OCI-M2 (cell line): Measurements from ENCODE around the gene IGHMBP2.
"Not testable (repeated sequence)": the region's sequence is repeated elsewhere in the genome, so short reads cannot be mapped to it uniquely, and the experiment has no call there.

ENCODE experiments used
- DNase-seq: peaks from one replicate; lab custom pipeline; 2025; ENCODE audit not compliant: unreplicated experiment; lab: John Stamatoyannopoulos, UW

The IGHMBP2 gene

DNA sequence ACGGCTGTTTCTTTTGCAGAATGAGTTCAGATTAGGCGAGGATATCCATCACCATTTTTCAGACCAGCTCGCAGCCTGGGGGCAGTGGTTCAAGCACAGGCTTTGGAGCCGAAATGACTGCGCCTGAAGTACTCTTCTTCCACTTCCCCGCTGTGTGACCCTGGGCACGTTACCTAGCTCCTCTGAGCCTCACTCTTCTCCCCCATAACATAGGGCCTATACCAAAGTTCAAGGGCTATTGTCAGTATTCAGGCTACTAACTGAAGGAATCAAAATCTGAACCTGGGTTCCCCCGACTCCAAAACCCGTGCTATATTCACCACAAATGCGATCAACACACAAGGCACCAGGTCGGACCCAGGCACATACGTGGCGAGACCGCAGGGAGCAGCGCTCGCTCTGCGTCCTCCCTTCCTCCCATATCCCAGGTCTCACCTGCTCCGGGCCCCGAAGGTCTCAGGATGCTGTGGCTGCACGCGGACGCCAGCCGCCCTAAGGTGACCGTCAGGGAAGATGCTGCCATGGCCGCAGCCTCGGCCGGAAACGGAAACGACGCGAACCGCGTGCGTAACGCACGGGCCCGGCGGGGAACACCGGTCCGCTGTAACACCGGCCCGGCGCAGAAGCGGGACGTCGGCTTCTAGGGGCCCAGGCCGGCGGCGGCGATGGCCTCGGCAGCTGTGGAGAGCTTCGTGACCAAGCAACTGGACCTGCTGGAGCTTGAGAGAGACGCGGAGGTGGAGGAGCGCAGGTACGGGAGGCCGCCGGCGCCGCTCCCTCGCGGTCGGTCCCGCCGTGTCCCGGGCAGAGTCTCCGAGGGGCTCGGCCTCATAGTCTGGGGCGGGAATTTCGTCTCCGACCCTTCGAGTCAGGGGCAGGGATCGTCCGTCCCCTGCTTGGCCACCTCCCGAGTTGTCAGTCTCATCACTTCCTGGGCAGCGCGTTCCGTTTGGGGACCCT lies at the start of gene IGHMBP2, which contains the start of gene MRPL21:
TSS of gene IGHMBP2 (plus strand) at position 604 of the 960 bp plus-strand sequence. CDS start at position 666, 62 bp downstream.
TSS of gene MRPL21 (minus strand) at position 545 of the 960 bp plus-strand sequence. CDS start at position 523, 22 bp downstream.
- DNase-seq, result peak; percentile 10

DNA sequence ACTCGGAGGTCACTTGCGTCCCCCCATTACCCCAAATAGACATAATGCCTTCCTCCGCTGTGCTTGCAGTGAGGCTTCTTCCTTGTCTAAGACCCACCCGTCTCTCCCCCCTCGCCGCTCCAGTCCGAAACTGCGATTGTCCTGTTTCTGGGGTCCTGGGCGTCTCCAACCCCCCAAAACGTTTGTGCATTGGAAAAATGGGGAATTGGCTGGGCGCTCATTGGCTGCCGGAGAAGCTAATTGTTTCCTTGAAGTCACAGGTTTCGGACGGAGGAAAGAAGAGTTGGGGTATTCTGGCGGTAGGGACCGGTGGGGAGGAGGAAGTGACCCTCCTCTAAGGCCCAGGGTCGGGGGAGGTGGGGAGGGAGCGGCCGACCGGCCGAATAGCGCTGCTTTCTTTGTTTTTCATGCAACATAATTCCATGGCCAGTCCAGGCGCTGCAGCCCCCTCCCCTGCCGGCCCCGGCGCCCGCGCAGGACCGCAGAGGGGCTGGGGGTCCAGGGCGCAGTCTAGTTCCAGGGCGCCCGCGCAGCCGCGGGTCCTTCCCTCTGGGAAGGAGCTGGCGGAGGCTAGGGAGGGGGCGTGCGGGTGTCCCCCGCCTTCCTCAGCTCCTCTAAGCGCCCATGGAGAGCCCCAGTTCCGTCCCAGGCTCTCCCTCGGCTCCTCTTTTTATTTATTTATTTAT lies 49.3 kb upstream of the IGHMBP2 start:
- DNase-seq, result no peak

DNA sequence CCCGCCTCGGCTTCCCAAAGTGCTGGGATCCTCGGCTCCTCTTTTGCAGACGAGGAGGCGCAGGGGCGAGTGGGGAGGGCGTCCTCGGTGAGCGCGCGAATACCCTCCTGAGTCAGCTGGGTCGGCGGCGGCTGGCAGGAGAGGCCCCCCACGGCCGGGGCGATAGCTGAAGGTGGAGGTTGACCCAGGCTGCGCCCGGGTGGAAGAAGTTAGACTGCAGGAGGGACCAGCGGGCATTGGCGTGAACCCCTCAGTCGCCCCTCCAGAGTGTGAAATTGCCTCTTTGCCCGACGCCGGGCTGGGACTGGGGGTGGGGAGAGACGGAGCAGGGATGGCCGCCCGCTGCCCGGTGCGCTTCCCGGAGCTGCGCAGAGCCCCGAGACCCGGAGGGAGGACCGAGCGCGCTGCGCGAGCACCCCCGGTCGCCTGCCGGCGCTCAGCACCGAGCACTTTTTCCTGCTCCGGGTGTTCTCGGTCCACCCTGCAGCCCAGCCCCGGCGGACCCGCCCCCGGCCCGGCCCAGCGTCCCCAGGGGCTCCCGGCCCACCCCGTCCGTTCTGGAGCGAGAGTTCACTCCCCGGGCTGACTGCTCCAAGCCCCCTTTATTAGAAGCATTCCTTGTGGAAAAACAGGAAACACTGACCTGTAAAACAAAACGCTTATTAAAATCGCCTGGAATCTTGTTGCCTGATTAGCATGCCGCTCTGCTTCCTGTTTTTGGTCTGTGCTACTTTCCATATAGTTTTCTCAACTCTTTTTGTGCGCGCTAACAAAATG lies 48.3 kb upstream of the IGHMBP2 start:
- no peak for DNase-seq

DNA sequence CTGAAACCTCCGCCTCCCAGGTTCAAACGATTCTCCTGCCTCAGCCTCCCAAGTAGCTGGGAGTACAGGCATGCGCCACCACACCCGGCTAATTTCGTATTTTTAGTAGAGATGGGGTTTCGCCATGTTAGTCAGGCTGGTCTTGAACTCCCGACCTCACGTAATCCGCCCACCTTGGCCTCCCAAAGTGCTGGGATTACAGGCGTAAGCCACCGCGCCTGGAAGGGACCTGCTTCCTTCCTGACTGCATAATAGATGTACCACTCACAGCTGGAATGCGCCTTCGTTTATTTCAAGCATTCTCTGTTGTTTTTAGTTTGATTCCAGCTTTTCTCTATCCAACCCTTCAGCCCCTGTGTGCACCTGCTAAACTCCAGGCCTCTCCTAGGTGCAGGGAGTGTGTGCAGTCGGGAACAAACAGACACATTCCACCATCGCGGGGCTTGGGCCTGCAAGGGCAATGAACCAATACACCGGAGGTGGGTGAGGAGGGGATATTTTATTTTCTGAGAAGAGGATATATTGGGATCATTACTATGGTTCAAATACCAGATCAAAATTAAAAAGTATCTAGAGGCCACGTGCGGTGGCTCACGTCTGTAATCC lies 47.2 kb upstream of the IGHMBP2 start:
- DNase-seq, result not testable (repeated sequence)

DNA sequence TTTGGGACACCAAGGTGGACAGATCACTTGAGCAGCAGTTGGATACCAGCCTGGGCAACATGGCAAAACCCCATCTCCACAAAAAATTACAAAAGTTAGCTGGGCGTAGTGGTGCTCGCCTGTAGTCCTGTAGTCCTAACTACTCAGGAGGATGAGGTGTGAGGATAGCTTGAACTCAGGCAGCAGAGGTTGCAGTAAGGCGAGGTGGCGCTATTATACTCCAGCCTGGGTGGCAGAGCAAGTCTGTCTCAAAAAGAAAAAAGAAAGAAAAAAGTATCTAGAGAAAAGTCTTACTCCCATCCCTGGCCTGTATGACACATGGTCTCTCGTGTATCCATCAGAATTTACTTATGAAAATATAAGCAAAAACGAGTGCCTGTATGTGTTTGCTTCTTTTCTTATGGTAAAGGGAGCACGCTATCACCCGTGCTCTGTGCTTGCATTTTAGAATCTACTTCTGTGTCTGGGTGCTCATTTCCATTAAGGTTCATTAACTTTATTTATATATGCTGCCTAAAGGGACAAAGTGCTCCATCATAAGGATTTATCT lies 46.6 kb upstream of the IGHMBP2 start:
- no peak for DNase-seq

DNA sequence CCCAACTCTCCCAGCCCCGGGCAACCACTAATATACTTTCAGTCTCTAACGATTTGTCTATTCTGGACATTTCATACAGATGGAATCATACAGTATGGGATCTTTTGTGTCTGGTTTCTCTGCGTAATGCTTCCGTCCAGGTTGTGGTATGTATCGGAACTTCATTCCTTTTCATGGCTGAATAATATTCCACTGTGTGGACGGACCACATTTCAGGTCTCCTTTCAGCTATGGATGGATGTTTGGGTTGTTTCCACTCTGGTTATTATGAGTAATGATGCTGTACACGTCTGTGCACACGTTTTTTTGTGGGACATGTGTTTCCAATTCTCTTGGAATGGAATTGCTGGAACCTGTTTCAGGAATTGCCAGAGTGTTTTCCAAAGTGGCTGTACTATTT lies 44.6 kb upstream of the IGHMBP2 start:
- no peak for DNase-seq

DNA sequence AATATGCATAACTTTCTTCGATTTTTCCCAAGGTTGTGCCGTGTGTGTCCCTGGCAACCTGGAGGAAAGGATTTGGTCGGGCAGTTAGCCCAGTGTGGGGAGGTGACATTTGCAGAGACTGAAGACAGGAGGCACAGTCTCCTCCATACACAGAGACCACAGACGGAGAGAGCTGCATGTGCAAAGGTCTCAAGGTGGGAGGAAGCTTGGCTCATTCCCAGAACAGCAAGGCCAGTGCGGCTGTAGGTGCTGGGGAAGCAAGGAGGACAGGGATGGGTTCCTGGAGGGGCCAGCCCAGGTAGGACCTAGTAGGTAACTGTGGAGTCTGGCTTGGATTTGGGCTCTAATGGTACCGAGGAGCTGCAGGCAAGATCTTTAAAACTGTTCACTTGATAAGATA lies 41.3 kb upstream of the IGHMBP2 start:
- DNase-seq, result no peak

DNA sequence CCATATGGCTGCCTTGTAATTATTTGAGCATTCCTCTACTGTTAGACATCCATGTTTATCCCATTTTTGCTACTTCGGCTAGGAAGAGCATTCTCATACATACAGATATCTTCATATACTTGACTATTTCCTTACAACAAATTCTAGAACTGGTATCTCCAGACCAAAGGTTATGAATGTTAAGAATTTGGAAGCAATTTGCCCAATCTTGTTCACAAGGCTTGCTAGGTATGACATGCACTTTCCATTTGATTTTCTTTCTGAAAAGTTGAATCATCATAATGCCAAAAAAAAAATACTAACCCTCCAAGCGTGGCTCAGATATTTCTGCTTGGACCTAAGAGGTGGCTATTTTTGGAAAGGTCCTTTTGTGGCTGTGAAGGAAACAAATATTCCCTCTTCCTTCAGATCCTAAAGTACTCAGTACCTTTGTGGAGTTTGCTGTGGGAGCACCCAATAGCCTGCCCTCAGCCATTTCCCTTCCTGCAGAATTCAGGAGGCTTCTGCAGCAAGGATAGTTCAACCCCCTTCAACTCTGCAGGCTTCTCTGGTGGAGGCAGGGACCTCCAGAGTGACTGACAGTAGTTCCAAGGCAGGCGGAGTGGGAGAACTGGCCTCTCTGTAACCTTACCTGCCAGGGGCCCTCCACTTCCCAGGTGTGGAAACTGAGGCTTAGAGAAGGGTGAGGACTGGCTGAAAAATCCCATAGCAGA lies 40.0 kb upstream of the IGHMBP2 start:
- DNase-seq, result no peak

DNA sequence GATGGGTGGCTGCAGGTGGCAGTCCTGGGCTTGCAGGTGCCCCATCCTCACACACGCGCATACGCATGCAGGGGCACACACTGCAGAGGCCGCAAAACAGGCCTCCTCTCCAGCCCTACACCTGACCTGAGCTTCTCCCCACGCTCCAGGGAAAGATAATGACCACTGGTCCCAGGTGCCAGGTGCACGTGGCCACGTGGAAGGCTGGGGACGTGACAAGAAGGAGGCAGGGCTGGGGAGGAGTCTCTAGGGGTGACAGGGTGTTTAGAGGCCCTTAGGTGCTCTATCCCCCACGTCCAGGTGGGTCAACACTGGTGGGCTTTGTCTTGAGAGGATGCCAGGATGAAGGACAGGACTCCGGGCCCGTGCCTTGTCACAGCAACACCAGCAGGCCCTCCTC lies 38.5 kb upstream of the IGHMBP2 start:
- DNase-seq, result no peak

DNA sequence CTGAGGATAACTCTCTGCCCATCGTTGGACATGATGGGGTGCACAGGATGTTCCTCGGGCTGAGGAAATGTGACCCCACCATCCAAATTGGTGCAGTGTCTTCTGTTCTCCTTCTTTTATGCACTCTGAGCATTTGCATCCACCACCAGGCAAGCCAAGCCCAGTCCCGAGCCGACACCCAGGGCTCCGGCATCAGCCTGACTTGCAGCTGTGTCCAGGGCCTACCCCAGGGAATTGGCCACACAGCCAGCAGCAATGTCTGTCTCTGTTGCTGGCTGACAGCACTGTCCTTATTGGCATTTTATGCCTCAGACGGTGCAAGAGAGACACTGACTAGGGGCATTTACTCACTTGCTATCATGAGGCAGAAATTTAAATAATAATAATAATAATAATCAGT lies 36.6 kb upstream of the IGHMBP2 start:
- no peak for DNase-seq

DNA sequence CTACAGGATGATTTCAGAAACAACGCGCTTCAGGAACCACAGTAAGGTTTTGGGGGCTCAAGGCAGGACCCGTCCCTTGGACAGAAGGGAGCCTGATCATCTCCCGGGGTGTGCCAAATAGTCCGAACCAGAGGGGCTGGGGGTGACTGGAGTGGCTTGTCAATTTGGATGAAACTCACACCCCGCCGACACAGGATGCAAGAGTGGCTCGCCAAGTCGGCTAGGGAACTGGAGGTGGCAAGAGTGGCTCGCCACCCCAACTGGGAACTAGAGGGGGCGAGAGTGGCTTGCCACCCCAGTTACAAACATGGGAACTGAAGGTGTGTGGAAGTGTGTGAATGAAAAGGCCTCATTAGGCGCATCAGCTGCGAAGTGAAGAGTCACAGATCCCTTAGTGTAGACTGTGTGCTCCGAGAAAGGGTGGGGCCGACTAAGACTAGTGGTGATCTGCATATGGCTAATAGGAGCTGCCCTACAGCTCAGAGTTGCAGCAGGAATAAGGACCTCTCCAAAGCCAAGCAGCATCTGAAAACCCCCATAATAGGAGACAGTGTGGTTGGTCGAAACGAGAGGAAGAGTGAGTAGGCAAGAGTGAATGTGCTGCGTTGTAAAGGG lies 35.4 kb upstream of the IGHMBP2 start:
- no peak for DNase-seq

DNA sequence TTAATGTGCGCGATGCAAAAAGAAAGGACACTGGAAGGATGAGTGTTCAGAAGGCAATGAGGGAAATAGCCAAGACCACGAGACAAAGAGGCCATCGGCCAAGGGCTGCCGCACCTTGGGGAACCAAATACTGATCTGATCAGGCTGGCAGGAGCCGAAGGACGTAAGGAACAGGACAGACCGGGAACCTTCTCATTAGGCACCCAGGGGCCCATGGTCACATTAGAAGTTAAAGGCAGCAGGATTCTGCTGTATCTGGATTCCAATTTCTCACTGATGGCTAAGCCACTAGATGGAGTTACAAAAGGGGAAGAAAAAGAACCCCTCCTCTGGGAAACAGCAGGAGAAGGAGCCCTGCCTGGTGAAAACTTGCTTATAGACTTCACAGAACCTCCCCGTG lies 33.2 kb upstream of the IGHMBP2 start:
- DNase-seq, result no peak

DNA sequence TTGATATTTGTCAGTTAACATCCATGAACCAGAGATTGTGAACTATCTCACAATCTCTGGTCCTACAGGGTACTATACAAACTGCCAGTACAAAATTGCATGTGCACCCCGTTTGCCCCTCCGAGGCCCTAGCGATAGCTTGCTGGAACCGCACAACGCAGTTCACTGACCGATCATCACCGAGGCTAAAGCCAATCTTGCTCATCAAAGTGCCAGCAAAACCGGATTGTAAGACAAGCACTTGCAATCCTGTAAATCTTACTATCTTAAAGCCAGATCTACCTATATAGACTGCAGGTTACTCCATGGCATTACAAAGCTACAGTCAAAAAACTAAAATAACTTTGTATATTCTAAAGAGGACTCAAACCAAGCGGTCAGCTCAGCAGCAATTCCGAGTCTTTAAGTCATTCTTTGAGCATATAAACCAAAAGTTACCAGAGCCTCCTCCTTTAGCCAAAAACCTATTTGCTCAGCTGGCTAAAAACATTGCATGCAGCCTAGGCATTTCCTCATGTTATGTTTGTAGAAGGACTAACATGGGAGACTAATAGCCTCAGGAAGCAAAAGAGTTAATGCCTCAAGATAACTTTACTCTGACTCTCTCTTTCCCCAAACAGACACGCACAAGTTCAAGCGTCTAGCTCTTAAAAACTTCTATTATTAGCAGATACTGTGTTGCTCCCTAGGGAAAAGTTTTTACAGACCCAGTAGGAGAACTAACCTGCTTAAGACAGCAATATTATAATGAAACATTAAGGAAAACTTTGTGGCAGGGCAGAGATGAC lies 31.3 kb upstream of the IGHMBP2 start:
- DNase-seq, result no peak

DNA sequence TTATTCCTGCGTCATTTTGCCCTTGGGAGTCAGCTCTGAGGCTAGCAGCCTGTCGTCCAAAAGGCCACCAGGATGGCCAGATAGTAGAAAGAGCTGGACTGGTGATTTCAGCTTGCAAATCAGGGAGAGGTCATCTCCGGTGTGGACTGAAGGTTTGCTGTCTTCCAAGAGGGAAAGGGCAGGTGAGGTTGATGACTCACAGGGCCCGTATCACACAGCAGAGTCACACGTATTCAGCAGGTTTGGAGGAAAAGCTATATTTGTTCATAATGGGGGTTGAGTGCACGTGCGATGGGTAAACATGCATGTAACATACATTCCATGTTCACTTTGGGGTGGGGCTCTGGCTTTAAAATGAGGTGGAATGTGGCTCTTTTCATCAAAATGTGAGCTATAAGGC lies 25.7 kb upstream of the IGHMBP2 start:
- DNase-seq, result no peak

DNA sequence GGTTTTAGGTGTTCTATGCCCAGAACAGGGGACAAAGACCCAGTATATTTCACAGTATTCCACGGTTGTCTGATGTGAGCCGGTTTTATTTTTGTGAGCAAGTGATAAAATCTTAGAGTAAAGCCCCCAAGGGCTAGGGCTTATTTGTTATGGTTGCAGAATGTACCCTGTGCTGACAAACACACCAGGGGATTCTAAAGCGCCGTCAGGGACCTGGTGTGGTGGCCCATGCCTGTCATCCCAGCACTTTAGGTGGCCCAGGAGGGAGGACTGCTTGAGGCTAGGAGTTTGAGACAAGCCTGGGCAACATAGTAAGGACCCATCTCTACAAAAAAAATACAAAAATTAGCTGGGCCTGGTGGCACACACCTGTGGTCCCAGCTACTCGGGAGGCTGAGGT lies 22.8 kb upstream of the IGHMBP2 start:
- no peak for DNase-seq

DNA sequence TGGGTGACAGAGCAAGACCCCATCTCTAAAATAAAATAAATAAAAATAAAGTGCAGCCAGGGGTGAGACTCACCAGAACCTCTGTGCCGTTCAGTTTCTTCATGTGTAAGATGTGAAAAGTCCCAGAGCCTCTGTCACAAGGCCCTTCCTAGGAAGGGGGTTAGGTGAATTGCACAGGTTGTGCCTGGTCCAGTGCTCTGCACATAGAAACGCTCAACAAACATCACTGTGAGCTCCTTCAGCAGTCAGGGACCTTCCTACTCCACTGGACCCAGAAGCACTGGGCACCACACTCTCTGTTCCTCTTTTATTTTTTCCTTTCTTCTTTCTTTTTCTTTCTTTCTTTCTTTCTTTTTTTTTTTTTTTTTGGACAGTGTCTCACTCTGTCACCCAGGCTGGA lies 22.4 kb upstream of the IGHMBP2 start:
- no peak for DNase-seq

DNA sequence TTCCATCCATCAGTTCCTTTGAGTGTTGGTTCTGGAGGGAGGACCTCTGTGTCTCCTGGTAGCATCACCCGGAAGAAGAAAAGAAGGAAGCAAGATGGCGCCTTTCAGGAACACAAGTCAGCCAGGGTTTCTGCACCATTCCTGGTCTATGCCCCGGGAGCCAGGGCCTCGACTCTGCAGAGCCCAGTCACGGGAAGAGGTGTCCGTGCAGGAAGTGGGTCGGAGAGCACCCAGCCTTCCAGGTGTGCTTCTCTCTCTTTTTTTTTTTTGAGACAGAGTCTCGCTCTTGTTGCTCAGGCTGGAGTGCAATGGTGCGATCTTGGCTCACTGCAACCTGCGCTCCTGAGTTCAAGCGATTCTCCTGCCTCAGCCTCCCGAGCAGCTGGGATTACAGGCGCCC lies 21.3 kb upstream of the IGHMBP2 start:
- no peak for DNase-seq

DNA sequence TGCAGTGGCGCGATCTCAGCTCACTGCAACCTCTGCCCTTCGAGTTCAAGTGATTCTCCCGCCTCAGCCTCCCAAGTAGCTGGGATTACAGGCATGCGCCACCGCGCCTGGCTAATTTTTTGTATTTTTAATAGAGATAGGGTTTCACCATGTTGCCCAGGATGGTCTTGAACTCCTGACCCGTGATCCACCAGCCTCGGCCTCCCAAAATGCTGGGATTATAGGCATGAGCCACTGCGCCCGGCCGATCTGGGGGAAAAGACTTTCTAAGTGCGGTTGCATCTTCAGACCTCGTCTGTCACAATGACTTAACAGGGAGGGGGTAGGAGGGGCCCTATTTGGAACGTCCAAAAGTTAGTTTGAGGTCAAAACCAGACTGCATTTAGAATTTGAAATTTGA lies 18.9 kb upstream of the IGHMBP2 start:
- not testable (repeated sequence) for DNase-seq

DNA sequence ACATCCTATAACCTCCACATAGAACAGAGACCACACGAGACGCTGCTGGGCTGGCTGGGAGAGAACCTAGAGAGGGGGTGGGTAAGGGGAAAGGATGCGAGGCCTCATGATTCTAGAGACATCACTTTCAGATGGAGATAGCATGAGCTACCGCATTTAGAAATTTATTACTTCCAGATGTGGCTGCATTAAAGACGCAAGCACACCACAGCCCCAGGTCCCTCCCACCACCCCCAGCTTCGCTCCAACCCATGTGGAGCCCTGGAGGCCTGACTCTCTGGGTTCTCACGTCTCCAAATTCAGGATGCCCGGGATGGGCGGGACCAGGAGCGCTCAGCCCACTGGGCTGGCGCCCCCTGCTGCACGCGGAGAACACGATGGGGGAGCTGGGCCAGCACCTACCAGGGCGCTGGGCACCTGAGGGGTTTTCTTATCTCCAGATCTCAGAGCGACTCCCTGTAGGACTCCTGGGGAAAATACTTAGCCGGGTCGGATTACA lies 13.7 kb upstream of the IGHMBP2 start:
- no peak for DNase-seq
